ENCODE measurements around the gene KCNG2. TPM values are rescaled to one million over a fixed set of nuclear protein-coding genes. Genes with fewer than 3 reads are reported as not detected.

Gene KCNG2
- total RNA-seq, 1 experiment from 2014 or later: not detected

DNA sequence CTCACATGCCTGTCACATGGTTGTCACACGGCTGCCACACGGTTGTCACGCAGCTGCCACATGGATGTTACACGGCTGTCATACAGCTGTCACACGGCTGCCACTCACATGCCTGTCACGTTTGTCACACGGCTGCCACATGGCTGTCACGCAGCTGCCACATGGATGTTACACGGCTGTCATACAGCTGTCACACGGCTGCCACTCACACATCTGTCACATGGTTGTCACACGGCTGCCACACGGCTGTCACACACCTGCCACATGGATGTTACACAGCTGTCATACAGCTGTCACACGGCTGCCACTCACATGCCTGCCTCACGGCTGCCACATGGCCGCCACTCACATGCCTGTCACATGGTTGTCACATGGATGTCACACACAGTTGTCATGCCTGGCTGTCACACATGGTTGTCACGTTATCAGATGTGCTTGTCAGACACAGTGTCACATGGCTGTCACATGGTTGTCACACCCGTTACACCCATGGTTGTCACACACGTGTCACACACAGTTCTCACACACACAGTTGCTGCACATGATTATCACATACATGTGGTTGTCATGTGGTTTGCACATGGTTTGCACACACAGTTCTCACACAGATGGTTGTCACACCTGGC lies 19.4 kb downstream of the KCNG2 start:
- no peak for DNase-seq (ENCODE audit: low read depth)

DNA sequence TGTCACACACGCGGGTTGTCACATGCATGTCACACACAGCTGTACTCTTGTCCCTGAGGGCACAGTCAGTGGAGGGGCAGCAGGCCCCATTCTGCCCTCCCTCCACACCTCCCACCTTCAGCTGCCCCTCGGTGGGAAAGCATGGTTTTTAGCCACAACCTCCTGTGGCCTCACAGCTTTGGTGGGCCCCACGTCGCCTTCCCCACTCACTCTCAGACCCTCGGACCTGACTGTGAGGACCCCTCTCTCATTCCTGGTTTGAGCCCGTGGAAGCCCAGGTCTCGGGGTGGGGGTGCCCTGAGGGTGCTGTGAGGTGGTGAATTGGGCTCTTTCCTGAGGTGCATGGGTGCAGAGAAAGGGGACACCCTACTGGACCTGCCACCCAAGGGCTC lies 19.9 kb downstream of the KCNG2 start:
- DNase-seq (ENCODE audit: low read depth): no peak

DNA sequence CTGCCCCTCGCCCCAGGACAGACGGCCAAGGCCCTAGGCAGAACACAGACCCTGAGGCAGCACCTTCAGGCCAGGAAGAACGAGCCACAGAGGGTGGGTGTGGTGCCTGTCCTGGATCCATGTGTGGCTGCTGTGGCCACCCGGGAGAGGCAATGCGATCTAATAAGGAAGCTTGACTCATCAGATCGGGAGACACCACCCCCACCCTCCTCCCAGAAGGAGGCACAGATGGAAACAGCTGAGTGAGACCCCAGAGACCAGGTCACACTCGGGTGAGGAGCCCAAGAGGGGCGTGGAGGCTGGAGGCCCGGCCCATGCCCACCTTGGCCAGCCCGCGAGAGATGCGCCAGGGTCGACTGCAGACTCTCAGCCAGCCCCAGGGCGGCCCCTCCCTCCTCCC lies 20.3 kb downstream of the KCNG2 start:
- peak; percentile 42 for DNase-seq (ENCODE audit: low read depth)

DNA sequence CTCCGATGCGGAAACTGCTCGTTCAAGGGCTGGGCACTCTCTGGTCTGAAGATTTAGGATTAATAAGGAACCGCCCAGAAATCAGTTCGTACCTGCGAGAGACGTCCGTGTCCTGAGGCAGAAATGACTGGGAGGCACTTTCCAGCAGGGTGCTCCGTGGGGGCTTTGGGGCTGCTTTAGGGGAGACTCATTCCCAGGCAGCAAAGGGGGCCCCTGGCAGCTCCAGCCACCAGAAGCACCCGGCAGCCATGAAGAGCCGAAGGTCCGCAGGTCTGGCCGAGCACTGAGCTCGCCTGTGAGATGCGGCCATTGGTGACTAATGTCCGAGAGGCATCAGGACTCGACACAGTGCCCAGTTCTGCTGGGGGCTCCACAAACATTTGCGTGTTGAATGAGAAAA lies 20.9 kb downstream of the KCNG2 start:
- no peak for DNase-seq (ENCODE audit: low read depth)

DNA sequence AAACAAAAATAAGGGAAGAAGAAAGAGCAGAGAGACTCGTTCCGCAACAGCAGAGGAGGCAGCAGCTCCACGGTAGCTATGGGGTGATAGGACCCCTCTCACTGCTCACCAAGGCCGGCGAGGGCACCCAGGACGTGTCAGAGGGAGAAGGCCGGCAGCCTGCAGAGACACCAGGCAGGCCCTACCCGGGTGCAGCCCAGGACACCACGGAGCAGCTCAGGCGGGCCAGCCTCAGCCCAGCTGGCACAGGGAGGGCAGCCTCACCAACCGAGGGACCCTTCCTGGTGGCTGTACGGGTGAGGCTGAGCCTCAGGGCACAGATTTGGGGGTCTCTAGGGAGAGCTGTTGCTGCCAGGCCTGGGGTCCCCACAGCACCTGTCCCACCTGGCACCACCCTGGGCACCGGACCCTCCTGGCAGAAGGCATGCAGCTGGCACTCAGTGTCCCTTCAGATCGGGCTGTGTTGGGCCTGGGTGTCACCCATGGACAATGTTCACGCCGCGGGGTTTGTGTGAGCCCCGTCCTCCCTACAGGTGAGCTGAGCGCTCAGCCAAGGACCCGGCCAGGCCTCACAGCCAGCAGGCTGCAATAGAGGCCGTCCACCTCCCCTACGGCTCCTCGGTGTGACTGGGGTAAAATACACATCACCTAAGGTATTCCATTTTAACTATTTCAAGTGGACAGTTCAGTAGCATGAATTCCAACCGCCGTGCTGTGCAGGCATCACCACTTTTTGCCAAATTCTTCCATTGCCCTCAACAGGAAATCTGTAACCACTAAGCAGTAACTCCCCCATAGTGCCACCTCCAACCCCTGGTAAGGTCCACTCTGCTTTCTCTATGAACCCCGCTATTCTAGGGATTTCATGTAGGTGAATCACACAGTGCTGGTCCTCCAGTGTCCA lies 21.6 kb downstream of the KCNG2 start:
- no peak for DNase-seq (ENCODE audit: low read depth)

DNA sequence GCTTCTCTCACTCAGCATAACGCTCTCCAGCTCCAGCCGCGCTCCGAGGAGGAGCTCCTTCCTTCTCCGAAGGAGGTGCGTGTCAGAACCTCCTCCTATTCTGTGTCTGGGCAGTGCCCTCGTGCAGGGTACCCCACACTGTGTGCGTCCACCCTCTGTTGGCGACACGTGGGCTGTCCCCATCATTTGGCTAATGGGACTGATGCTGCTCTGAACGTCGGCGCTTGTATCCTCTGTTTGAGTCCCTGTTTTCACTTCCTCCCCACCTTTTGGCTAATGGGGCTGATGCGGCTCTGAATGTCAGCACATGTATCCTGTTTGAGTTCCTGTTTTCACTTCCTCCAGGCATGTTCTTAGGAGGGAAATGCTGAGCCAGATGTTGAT lies 22.2 kb downstream of the KCNG2 start:
- DNase-seq (ENCODE audit: low read depth): no peak

DNA sequence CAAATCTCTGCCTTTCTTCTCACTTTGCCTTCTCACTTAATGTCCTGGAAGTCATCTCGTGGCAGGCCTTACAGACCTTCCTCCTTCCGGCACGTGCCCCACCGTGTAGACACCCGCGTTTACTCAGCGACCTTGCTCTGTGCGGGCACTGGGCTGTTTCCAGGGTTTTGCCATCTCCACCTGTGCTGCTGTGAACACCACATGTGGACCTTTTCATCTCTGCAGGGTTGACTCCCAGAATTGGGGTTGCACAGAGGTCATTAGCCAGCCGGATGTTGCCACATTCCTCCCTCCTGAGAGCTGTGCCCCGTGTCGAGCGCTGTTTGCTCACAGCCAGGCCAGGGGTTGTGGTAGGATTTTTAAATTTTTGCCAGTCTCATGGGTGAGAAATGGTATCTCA lies 25.4 kb downstream of the KCNG2 start:
- DNase-seq (ENCODE audit: low read depth): no peak

DNA sequence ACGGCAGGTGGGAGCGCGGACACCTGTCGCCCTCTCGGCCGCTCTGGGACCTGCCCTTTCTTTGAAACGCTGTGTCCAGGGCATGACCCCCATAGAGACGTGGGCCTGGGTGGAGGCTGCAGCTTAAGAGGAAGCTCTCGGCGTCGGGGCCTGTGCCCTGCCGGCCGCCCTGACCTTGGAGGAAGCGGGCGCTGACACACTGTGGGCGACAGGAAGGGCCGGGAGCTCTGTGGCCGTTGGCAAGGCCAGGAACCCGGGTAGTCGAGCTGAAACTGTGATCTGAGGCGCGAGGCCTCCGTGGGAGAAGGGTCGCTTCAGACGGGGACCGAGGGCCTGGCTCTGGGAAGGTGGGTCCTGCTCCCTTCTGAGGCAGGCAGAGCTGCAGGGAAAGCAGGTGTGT lies 28.2 kb downstream of the KCNG2 start:
- DNase-seq (ENCODE audit: low read depth): no peak

DNA sequence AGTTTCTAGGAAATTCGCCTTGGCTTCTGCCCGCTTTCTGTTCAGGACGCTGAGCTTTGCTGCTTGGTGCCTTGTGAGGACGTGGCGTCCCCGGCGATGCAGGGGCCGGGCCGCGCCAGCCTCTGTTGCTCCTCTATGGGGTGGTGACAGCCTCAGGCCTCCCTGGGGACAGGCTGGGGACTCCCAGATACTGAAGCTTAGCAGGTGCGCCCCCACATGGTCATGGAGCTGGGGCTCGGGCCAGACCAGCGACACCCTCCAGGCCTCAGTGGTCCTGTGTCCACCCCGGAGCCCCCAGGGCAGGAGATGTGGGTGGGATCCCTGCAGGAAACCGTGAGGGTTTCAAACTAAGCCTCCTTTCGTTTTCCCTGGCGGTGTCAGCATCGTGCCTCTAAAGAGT lies 29.2 kb downstream of the KCNG2 start:
- no peak for DNase-seq (ENCODE audit: low read depth)

DNA sequence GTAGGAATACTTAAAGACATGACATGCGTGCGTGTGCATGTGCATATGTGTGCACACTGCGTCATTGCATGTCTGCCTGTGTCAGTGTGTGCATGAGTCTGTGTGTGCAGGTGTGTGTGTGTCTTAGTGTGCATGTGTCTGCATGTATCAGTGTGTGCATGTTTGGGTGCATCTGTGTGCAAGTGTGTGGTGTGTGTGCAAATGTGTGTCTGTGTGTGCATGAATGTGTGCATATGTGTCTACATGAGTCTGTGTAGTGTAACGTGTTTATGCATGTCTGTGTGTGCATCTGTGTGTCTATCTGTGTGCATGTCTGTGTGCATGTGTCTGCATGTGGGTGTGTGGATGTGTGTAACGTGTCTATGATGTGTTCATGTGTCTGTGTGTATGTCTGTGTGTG lies 30.5 kb downstream of the KCNG2 start:
- DNase-seq (ENCODE audit: low read depth): no peak

DNA sequence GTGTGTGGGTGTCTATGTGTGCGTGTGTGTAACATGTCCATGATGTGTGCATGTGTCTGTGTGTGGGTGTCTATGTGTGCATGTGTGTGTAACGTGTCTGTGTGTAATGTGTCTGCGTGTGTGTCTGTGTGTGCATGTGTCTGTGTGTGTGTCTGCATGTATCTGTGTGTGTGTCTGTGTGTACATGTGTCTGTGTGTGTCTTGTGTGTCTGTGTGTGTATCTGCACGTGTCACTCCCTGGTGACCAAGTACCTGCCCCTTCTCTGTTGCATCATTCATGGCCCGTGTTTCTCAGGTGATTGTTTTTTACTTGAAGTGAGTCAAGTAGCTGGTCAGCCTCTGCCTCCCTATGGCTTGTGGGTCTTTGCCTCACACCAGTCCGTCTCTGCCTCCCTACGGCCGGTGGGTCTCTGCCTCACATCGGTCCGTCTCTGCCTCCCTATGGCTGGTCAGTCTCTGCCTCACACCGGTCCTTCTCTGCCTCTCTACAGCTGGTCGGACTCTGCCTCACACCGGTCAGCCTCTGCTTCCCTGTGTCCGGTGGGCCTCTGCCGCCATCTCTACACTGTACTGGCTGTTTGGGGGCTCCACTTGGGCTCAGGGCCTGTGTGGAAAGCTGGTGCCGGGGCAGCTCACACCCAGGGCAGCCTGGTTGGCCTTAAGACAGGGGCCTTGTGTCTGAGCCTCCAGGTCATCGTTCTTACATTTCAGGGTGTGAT lies 31.6 kb downstream of the KCNG2 start:
- no peak for DNase-seq (ENCODE audit: low read depth)

DNA sequence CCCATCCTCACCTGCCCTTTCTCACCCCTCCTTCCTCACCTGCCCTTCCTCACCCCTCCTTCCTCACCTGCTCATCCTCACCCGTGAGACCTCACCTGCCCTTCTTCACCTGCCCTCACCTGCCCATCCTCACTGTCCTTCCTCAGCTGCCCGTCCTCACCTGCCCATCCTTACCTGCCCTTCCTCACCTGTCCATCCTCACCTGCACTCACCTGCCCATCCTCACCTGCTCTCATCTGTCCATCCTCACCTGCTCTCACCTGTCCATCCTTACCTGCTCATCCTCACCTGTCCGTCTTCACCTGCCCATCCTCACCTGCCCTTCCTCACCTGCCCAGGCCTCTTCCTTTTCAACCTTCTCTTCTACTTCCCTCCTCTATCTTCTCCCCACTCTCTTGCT lies 34.4 kb downstream of the KCNG2 start:
- no peak for DNase-seq (ENCODE audit: low read depth)

DNA sequence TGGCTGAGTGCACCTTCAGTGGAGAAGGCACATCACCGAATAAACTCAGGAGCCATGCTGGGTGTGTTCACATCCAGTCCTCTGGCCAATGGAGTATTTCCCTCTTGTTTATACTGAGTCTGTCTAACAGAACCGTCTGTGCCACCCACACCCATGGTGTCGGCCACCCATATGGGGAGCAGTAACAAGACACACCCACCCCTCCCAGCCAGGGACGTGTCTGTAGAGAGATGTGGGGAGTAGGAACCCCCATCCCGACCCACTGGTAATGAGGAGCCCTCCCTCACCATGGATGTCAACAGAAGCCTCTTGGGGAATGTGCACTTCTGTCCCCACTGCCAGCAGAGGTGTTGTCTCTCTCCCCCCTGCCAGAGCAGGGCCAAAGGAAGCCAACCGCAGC lies 37.1 kb downstream of the KCNG2 start:
- DNase-seq (ENCODE audit: low read depth): no peak

DNA sequence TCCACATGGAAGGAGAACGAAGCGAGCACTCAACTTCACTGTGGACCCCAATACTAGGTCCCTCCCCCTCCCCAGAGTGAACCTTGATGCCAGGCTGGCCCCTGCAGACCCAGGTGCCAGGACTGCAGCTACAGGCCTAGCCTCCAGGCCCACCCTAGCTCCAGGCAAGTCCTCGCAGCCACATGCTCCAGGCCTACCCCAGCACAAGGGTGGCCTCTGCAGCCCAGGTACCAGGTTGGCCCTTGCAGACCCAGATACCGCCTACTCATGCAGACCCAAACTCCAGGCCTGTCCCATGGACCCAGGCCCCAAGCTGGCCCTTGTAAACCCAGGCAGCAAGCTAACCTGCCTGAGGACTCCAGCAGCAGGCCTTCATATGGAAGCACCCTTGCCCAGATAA lies 44.2 kb downstream of the KCNG2 start:
- no peak for DNase-seq (ENCODE audit: low read depth)

DNA sequence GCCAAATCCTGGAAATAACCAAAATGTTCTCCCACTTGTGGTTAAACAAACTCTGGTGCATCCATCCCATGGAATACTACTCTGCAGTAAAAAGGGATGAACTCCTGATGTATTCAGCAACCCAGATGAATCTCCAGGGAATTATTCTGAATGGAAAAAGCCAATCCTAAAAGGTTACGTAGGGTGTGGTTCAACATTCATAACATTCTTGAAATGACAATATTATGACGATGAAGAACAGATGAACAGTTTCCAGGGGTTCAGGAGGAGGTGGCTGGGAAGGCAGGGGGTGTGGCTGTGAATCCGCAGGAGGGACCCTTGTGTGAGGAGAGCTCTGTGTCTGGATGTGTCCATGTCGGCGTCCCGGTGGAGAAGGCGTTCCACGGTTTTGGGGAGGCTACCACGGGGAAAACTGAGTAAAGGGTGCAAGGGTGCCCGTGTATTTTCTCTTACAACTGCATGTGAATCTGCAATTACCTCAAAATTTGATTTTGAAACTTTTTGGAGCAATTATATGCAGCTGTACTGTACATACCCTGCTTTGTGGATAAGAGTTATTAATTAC lies 47.3 kb downstream of the KCNG2 start:
- DNase-seq (ENCODE audit: low read depth): peak; percentile 16

DNA sequence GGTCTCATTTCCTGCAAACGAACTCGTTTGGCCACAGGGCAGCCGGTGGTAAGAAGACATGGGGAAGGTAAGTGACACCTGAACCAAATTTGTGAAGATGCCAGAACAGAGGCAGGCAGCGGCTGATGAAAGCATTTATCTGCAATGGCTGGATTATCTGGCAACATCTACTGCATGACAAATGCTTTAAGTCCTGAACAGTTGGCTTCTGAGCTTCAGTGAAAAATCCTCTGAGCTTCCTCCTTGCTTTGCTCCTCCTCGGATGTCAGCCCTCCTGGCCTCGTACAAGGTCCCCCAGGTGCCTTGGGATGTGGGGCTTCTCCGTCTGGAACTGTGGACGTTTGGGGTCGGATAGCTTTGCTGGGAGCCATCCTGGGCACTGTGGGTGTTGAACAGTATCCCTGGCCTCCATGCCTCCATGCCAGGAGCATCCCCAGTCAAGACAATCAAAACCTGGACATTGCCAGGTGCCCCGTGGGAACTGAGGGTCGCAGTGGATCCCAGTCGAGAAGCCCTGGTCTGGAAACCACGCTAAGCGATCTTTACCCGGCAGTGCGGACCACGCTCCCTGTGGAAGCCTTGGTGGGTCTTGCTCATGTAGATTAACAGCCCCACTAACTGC lies 49.3 kb downstream of the KCNG2 start:
- DNase-seq (ENCODE audit: low read depth): no peak

DNA sequence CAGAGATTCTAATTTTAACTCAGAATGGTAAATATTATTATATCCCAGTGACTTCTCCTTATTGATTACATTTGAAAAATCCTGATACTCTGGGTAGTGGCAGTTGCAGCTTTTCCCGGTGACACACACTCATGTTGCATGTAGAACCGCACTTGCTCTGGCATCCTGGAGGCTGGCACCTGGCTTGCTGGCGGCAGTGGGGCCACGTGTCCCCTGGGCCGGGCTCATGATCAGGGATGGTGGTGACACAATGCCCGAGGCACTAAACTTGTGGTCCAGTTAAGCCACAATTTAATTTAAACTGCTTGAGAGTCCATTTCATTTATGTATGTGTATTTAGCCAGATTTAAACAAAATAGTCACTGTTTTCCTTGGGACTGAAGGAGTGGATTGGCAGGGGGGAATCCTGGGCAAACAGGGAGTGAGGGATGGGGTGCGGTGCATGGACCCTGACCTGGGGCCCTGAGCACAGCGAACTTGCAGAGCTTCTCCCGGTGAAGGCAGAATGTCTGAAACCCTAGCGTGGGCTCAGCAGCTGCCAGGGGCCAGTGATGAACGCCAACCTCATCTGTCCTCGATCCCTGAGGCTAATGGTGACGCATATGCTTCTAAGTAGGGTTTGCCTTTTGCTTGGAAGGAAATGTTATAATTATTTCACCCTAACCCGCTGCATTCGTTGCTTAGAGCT lies 50.0 kb downstream of the KCNG2 start:
- DNase-seq (ENCODE audit: low read depth): no peak

DNA sequence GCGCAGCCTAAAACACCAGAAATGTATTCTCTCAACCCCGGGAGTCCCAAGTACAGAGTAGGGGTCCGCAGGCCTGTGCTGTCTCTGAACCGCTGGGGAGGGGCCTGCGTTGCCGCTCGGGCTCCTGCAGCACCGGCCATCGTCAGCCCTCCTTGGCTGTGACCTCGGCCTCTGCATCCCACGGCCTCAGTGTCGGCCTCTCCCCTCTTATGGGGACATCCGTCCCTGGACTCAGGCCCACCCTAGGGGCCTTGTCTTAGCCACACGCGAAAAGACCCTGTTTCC lies 50.5 kb downstream of the KCNG2 start:
- DNase-seq (ENCODE audit: low read depth): no peak

DNA sequence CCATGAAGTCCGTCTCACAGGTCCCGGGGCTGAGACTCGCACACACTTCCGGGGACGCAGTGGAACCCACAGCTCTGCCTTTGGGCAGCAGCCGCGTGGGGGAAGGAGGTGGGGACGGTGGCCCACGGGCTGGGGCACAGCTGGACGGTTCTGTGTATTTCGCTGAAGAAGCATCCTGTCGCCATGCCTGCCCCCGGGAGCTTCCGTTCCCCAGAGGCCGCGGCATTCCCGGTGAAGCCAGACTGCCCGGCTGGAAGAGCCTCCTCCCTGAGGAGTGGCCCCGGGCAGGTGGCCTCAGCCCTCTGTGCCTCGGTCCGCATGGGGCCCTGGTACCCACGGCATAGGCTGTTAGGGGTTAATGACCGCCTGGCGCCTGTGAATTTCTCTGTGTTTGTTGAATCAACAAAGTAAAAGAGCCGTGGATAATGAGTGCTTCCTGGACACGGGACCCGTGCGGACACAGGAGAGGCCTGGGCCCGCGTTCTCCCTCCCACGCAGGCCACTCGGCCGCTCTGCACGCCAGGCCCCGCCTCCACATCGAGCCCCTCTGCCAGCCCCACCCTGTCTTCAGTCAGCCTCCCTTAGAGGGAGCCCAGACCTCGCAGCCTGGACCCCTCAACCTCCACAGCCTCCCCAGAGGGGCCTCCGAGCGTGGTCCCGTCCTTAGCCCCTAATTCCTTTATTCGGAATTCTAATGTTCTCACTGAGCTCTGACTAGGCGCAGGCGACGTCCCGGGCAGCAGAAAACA lies 51.0 kb downstream of the KCNG2 start:
- no peak for DNase-seq (ENCODE audit: low read depth)

All from HT1080 (cell line).